HG02884 (cell line): ENCODE measurements around the gene NIP7.
"Not testable (repeated sequence)": the region's sequence is repeated elsewhere in the genome, so short reads cannot be mapped to it uniquely, and the experiment has no call there.

Experiments
- ATAC-seq: cut with Tn5 transposase; IDR thresholded peaks from one replicate; pipeline ENCODE4 v1.9.1; 2021; ENCODE audit warnings: mild to moderate bottlenecking, moderate library complexity; ENCODE audit not compliant: unreplicated experiment

The NIP7 gene

GRCh38 chr16:69339289-69340094 lies at the start of gene NIP7, which contains the start of gene COG8:
NIP7 (plus strand) TSS chr16:69339772; CDS start chr16:69339830, 58 bp downstream.
COG8 (minus strand) TSS chr16:69339564; CDS start chr16:69339552, 12 bp downstream.
- peak; percentile 90 for ATAC-seq

- ATAC-seq: not testable (repeated sequence)
Observed at GRCh38 chr16:69291657-69292056, 47.9 kb upstream of the NIP7 start.

GRCh38 chr16:69293401-69293800 lies 46.2 kb upstream of the NIP7 start:
- no peak for ATAC-seq

GRCh38 chr16:69294051-69294450 lies 45.5 kb upstream of the NIP7 start:
- no peak for ATAC-seq

- ATAC-seq: not testable (repeated sequence)
Observed at GRCh38 chr16:69296771-69297170, 42.8 kb upstream of the NIP7 start.

- ATAC-seq: no peak
Observed at GRCh38 chr16:69298261-69298660, 41.3 kb upstream of the NIP7 start.

- ATAC-seq: no peak
Observed at GRCh38 chr16:69301187-69301586, 38.4 kb upstream of the NIP7 start.

- ATAC-seq: no peak
Observed at GRCh38 chr16:69301861-69302260, 37.7 kb upstream of the NIP7 start.

- no peak for ATAC-seq
Observed at GRCh38 chr16:69302301-69302700, 37.3 kb upstream of the NIP7 start.

- ATAC-seq: no peak
Observed at GRCh38 chr16:69306031-69306430, 33.5 kb upstream of the NIP7 start.

GRCh38 chr16:69307091-69307490 lies 32.5 kb upstream of the NIP7 start:
- no peak for ATAC-seq

GRCh38 chr16:69307856-69308255 lies 31.7 kb upstream of the NIP7 start:
- ATAC-seq: no peak

GRCh38 chr16:69309316-69309715 lies 30.3 kb upstream of the NIP7 start:
- no peak for ATAC-seq

GRCh38 chr16:69310653-69311532 lies 28.7 kb upstream of the NIP7 start, which contains the start of gene VPS4A:
VPS4A (plus strand) TSS chr16:69311350; CDS start chr16:69311512, 162 bp downstream.
- peak; percentile 91 for ATAC-seq

- ATAC-seq: peak; percentile 40
Observed at GRCh38 chr16:69311533-69312387, 27.8 kb upstream of the NIP7 start.

GRCh38 chr16:69313469-69313868 lies 26.1 kb upstream of the NIP7 start:
- no peak for ATAC-seq

GRCh38 chr16:69314534-69314933 lies 25.0 kb upstream of the NIP7 start:
- no peak for ATAC-seq

GRCh38 chr16:69315486-69316311 lies 23.9 kb upstream of the NIP7 start:
- ATAC-seq: no peak

- ATAC-seq: no peak
Observed at GRCh38 chr16:69316595-69317034, 23.0 kb upstream of the NIP7 start.
